ENCODE data around the gene C2orf15.

Gene C2orf15

DNA sequence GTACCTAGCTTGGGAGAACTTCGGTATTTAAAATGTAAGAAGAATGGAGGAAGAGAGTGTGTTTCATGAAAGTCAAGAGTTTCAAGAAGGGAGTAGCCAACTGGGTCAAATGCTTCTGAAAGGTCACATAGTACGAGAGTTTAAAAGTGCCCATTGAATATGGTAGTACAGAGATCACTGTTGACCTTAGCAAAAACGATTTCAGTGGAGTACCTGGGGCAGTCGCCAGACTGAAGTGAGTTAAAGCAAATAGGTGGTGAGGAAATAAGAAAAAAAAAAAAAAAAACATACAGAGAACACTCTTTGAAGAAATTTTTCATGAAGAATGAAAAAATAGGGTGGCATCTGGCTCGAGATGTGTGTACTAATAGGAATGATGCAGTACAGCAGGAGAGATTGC lies 24.7 kb downstream of the C2orf15 start:
- Histone ChIP-seq H3K36me3 (ENCODE audit: control insufficient read depth, insufficient read depth, low read length) (no peaks in the 10 kb centered on the region; the same call in 1 of the 2 replicates), H3K27me3 (ENCODE audit: control insufficient read depth, insufficient read depth, low read length) (no peaks in the 10 kb centered on the region; the same call in 1 of the 2 replicates), H3K4me3 (ENCODE audit: low read length) (no peak overlapping the region), H3K27ac (ENCODE audit: low read length) (no peak overlapping the region), H3K9me3 (ENCODE audit: control insufficient read depth, insufficient read depth, low read length) (no peaks in the 10 kb centered on the region), H3K4me1 (ENCODE audit: control insufficient read depth, insufficient read depth, low read length) (no peaks in the 10 kb centered on the region)
- DNase-seq (ENCODE audit: low read depth, low spot score), result no peak
- WGBS (ENCODE audit: insufficient coverage, insufficient read length), result no CpG with 5 or more reads among the region's 5 CpGs

GRCh38 chr2:99169534-99169933 lies 28.0 kb downstream of the C2orf15 start:
- no CpG with 5 or more reads among the region's 1 CpG for WGBS (ENCODE audit: insufficient coverage, insufficient read length)
- H3K36me3 ChIP-seq (ENCODE audit: control insufficient read depth, insufficient read depth, low read length), result no peaks in the 10 kb centered on the region; the same call in 1 of the 2 replicates

DNA sequence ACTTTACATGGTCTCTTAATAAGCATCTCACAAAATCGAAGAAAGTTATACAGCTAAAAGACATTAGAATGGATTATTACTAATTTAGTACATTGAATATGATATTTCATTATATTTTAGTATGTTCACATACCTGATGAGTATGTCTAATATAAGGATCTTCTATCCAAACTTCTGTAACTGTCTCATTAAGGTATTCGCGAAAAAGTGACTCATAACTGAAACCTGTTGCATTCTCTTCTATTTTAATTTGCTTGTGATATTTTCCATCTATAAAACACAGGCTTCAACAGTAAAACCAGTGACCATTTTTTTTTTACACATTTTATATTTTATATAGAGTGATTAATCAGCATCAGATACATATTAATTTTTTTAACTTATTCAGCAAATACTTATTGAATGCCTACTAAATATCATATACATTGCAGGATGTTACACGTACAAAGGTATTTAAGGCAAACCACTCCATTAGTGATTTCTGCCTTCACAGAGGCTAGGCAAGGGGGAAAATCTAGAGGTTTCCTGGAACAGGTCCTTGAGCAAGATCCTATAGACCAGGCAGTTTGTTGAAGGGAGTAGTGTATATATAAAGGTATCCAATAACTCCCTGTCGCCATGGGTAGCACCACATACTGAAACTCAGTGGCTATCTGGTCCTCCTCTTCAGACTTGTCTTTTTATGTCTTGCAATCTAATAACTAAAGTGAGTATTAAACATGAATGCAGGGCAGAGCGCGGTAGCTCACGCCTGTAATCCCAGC lies 30.1 kb downstream of the C2orf15 start:
- Histone ChIP-seq H3K9me3 (ENCODE audit: control insufficient read depth, insufficient read depth, low read length) (no peaks in the 10 kb centered on the region), H3K4me1 (ENCODE audit: control insufficient read depth, insufficient read depth, low read length) (no peaks in the 10 kb centered on the region), H3K27me3 (ENCODE audit: control insufficient read depth, insufficient read depth, low read length) (no peaks in the 10 kb centered on the region; the same call in 1 of the 2 replicates), H3K36me3 (ENCODE audit: control insufficient read depth, insufficient read depth, low read length) (no peaks in the 10 kb centered on the region; the same call in 1 of the 2 replicates), H3K27ac (ENCODE audit: low read length) (no peak overlapping the region), H3K4me3 (ENCODE audit: low read length) (no peak overlapping the region)
- no peak for DNase-seq (ENCODE audit: low read depth, low spot score)
- WGBS (ENCODE audit: insufficient coverage, insufficient read length), result no CpG with 5 or more reads among the region's 8 CpGs

More at GRCh38 chr2:99169534-99169933, 28.0 kb downstream of the C2orf15 start:
- Histone ChIP-seq H3K27ac (ENCODE audit: low read length) (no peak overlapping the region), H3K27me3 (ENCODE audit: control insufficient read depth, insufficient read depth, low read length) (no peaks in the 10 kb centered on the region; the same call in 1 of the 2 replicates), H3K4me3 (ENCODE audit: low read length) (no peak overlapping the region), H3K9me3 (ENCODE audit: control insufficient read depth, insufficient read depth, low read length) (no peaks in the 10 kb centered on the region), H3K4me1 (ENCODE audit: control insufficient read depth, insufficient read depth, low read length) (no peaks in the 10 kb centered on the region)
- no peak for DNase-seq (ENCODE audit: low read depth, low spot score)

- peak; percentile 92 for DNase-seq (ENCODE audit: low read depth, low spot score)
- WGBS (ENCODE audit: insufficient coverage, insufficient read length), result no CpG with 5 or more reads among the region's 39 CpGs
Observed at GRCh38 chr2:99180755-99181623, 39.5 kb downstream of the C2orf15 start, which contains the start of the genes MITD1 and MRPL30. Gene MITD1 (minus strand): TSS chr2:99181058. CDS start chr2:99180981, 77 bp downstream. Gene MRPL30 (plus strand): TSS chr2:99181184. CDS start chr2:99186204, 5,020 bp downstream.

GRCh38 chr2:99181624-99182000 lies 40.1 kb downstream of the C2orf15 start:
- WGBS (ENCODE audit: insufficient coverage, insufficient read length), result no CpG with 5 or more reads among the region's 4 CpGs
- no peak overlapping the region for H3K27ac ChIP-seq (ENCODE audit: low read length)
- DNase-seq (ENCODE audit: low read depth, low spot score), result no peak

More at GRCh38 chr2:99180755-99181623, 39.5 kb downstream of the C2orf15 start, which contains the start of the genes MITD1 and MRPL30:
- no peaks in the 10 kb centered on the region for H3K27me3 ChIP-seq (ENCODE audit: control insufficient read depth, insufficient read depth, low read length)
- H3K36me3 ChIP-seq (ENCODE audit: control insufficient read depth, insufficient read depth, low read length), result no peaks in the 10 kb centered on the region
- no peaks in the 10 kb centered on the region for H3K9me3 ChIP-seq (ENCODE audit: control insufficient read depth, insufficient read depth, low read length)
- no peak within 1 kb of the TSS for H3K27ac ChIP-seq (ENCODE audit: low read length)
- no peaks in the 10 kb centered on the region; the same call in 1 of the 2 replicates for H3K4me1 ChIP-seq (ENCODE audit: control insufficient read depth, insufficient read depth, low read length)
- peak within 1 kb of the TSS; percentile 81; the same call in 1 of the 2 replicates for H3K4me3 ChIP-seq (ENCODE audit: low read length)

GRCh38 chr2:99183025-99183424 lies 41.5 kb downstream of the C2orf15 start:
- no peaks in the 10 kb centered on the region; the same call in 1 of the 2 replicates for H3K9me3 ChIP-seq (ENCODE audit: control insufficient read depth, insufficient read depth, low read length)
- H3K27ac ChIP-seq (ENCODE audit: low read length), result no peak overlapping the region
- DNase-seq (ENCODE audit: low read depth, low spot score), result no peak
- WGBS (ENCODE audit: insufficient coverage, insufficient read length), result no CpG with 5 or more reads among the region's 3 CpGs
- H3K4me3 ChIP-seq (ENCODE audit: low read length), result no peak overlapping the region
- H3K27me3 ChIP-seq (ENCODE audit: control insufficient read depth, insufficient read depth, low read length), result no peaks in the 10 kb centered on the region
- no peaks in the 10 kb centered on the region for H3K36me3 ChIP-seq (ENCODE audit: control insufficient read depth, insufficient read depth, low read length)
- H3K4me1 ChIP-seq (ENCODE audit: control insufficient read depth, insufficient read depth, low read length), result no peaks in the 10 kb centered on the region; the same call in 1 of the 2 replicates

More at GRCh38 chr2:99181624-99182000, 40.1 kb downstream of the C2orf15 start:
- Histone ChIP-seq H3K4me3 (ENCODE audit: low read length) (peak overlapping the region; percentile 81; the same call in 1 of the 2 replicates), H3K4me1 (ENCODE audit: control insufficient read depth, insufficient read depth, low read length) (no peaks in the 10 kb centered on the region; the same call in 1 of the 2 replicates), H3K36me3 (ENCODE audit: control insufficient read depth, insufficient read depth, low read length) (no peaks in the 10 kb centered on the region), H3K27me3 (ENCODE audit: control insufficient read depth, insufficient read depth, low read length) (no peaks in the 10 kb centered on the region), H3K9me3 (ENCODE audit: control insufficient read depth, insufficient read depth, low read length) (no peaks in the 10 kb centered on the region)

GRCh38 chr2:99184811-99185210 lies 43.3 kb downstream of the C2orf15 start:
- Histone ChIP-seq H3K27ac (ENCODE audit: low read length) (no peak overlapping the region), H3K36me3 (ENCODE audit: control insufficient read depth, insufficient read depth, low read length) (no peaks in the 10 kb centered on the region; the same call in 1 of the 2 replicates), H3K9me3 (ENCODE audit: control insufficient read depth, insufficient read depth, low read length) (no peaks in the 10 kb centered on the region; the same call in 1 of the 2 replicates), H3K4me3 (ENCODE audit: low read length) (no peak overlapping the region), H3K27me3 (ENCODE audit: control insufficient read depth, insufficient read depth, low read length) (no peaks in the 10 kb centered on the region), H3K4me1 (ENCODE audit: control insufficient read depth, insufficient read depth, low read length) (no peaks in the 10 kb centered on the region)
- DNase-seq (ENCODE audit: low read depth, low spot score), result no peak
- no CpG with 5 or more reads among the region's 6 CpGs for WGBS (ENCODE audit: insufficient coverage, insufficient read length)

DNA sequence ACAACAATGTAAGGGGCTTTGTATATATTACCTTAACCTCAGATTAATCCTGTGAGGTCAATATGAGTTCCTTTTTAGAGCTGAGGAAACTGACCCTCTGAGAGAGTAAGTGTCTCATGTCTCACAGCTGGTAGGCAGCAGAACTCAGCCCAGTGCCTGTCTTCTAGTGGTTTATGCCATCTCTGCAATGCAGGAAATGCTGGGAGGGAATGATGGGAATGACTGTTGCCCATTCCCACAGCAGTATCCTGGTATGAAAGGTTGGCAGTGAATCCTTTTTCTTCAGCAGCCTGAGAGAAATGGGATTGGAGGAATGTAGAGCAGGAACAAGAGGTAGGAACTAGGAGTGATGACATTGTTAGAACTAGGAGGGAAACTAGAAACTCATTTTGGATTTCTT lies 45.5 kb downstream of the C2orf15 start:
- no peak overlapping the region for H3K4me3 ChIP-seq (ENCODE audit: low read length)
- H3K4me1 ChIP-seq (ENCODE audit: control insufficient read depth, insufficient read depth, low read length), result no peaks in the 10 kb centered on the region
- no peak overlapping the region for H3K27ac ChIP-seq (ENCODE audit: low read length)
- DNase-seq (ENCODE audit: low read depth, low spot score), result no peak
- no peaks in the 10 kb centered on the region for H3K27me3 ChIP-seq (ENCODE audit: control insufficient read depth, insufficient read depth, low read length)
- H3K36me3 ChIP-seq (ENCODE audit: control insufficient read depth, insufficient read depth, low read length), result no peaks in the 10 kb centered on the region; the same call in 1 of the 2 replicates
- H3K9me3 ChIP-seq (ENCODE audit: control insufficient read depth, insufficient read depth, low read length), result no peaks in the 10 kb centered on the region; the same call in 1 of the 2 replicates

DNA sequence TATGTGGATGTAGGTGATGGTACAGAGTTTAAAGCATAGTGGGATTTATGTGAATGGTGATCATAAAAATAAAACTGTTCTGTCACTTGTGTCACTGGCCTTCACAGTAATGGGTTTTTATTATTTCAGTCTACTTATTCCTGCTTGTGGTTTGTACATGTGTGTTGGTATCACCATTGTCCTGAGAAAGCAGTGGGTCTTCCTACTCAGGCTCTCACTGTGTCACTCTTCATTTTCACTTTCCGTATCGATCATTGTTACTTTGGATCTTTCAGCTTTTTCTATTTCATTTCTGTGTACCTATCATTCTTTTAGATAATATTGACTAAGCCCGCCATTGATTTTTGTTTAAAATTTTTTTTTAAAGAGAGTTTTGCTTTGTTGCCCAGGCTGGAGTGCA lies 46.9 kb downstream of the C2orf15 start:
- Histone ChIP-seq H3K4me3 (ENCODE audit: low read length) (no peak overlapping the region), H3K4me1 (ENCODE audit: control insufficient read depth, insufficient read depth, low read length) (no peaks in the 10 kb centered on the region), H3K27ac (ENCODE audit: low read length) (no peak overlapping the region), H3K27me3 (ENCODE audit: control insufficient read depth, insufficient read depth, low read length) (no peaks in the 10 kb centered on the region), H3K9me3 (ENCODE audit: control insufficient read depth, insufficient read depth, low read length) (no peaks in the 10 kb centered on the region; the same call in 1 of the 2 replicates), H3K36me3 (ENCODE audit: control insufficient read depth, insufficient read depth, low read length) (no peaks in the 10 kb centered on the region; the same call in 1 of the 2 replicates)
- DNase-seq (ENCODE audit: low read depth, low spot score), result no peak
- WGBS (ENCODE audit: insufficient coverage, insufficient read length), result no CpG with 5 or more reads among the region's 3 CpGs

GRCh38 chr2:99190548-99190947 lies 49.0 kb downstream of the C2orf15 start:
- Histone ChIP-seq H3K27me3 (ENCODE audit: control insufficient read depth, insufficient read depth, low read length) (no peaks in the 10 kb centered on the region), H3K4me3 (ENCODE audit: low read length) (no peak overlapping the region), H3K4me1 (ENCODE audit: control insufficient read depth, insufficient read depth, low read length) (no peaks in the 10 kb centered on the region), H3K9me3 (ENCODE audit: control insufficient read depth, insufficient read depth, low read length) (no peaks in the 10 kb centered on the region; the same call in 1 of the 2 replicates), H3K27ac (ENCODE audit: low read length) (no peak overlapping the region), H3K36me3 (ENCODE audit: control insufficient read depth, insufficient read depth, low read length) (no peaks in the 10 kb centered on the region; the same call in 1 of the 2 replicates)
- no CpG with 5 or more reads among the region's 1 CpG for WGBS (ENCODE audit: insufficient coverage, insufficient read length)
- no peak for DNase-seq (ENCODE audit: low read depth, low spot score)
